ENCODE results near the gene ZNF841.

- TF ChIP-seq JUN (CRISPR knock-in tag; IDR thresholded peaks at IDR 0.05) (no peak), ZHX2 (IDR thresholded peaks at IDR 0.05; ENCODE audit: low read depth) (no peak), ZHX2 (CRISPR knock-in tag; IDR thresholded peaks at IDR 0.05; ENCODE audit: borderline replicate concordance) (no peak), NR2F1 (CRISPR knock-in tag; IDR thresholded peaks at IDR 0.05) (no peak), ZSCAN29 (CRISPR knock-in tag; conservative IDR thresholded peaks at IDR 0.05) (no peak), ZBTB7A (CRISPR knock-in tag; IDR thresholded peaks at IDR 0.05) (no peak), POLR2AphosphoS5 (IDR thresholded peaks at IDR 0.05; ENCODE audit: low read depth, low read length) (no peak), RAD21 (CRISPR knock-in tag; IDR thresholded peaks at IDR 0.05) (no peak), ZBTB40 (IDR thresholded peaks at IDR 0.05) (no peak), ZBTB40 (CRISPR knock-in tag; IDR thresholded peaks at IDR 0.05) (no peak), POLR2A (IDR thresholded peaks at IDR 0.05; ENCODE audit: insufficient read depth in 1 of 2, low read depth in 2 of 2, low read length in 2 of 2) (no peak)
- TF ChIP-seq, protein P1, sequence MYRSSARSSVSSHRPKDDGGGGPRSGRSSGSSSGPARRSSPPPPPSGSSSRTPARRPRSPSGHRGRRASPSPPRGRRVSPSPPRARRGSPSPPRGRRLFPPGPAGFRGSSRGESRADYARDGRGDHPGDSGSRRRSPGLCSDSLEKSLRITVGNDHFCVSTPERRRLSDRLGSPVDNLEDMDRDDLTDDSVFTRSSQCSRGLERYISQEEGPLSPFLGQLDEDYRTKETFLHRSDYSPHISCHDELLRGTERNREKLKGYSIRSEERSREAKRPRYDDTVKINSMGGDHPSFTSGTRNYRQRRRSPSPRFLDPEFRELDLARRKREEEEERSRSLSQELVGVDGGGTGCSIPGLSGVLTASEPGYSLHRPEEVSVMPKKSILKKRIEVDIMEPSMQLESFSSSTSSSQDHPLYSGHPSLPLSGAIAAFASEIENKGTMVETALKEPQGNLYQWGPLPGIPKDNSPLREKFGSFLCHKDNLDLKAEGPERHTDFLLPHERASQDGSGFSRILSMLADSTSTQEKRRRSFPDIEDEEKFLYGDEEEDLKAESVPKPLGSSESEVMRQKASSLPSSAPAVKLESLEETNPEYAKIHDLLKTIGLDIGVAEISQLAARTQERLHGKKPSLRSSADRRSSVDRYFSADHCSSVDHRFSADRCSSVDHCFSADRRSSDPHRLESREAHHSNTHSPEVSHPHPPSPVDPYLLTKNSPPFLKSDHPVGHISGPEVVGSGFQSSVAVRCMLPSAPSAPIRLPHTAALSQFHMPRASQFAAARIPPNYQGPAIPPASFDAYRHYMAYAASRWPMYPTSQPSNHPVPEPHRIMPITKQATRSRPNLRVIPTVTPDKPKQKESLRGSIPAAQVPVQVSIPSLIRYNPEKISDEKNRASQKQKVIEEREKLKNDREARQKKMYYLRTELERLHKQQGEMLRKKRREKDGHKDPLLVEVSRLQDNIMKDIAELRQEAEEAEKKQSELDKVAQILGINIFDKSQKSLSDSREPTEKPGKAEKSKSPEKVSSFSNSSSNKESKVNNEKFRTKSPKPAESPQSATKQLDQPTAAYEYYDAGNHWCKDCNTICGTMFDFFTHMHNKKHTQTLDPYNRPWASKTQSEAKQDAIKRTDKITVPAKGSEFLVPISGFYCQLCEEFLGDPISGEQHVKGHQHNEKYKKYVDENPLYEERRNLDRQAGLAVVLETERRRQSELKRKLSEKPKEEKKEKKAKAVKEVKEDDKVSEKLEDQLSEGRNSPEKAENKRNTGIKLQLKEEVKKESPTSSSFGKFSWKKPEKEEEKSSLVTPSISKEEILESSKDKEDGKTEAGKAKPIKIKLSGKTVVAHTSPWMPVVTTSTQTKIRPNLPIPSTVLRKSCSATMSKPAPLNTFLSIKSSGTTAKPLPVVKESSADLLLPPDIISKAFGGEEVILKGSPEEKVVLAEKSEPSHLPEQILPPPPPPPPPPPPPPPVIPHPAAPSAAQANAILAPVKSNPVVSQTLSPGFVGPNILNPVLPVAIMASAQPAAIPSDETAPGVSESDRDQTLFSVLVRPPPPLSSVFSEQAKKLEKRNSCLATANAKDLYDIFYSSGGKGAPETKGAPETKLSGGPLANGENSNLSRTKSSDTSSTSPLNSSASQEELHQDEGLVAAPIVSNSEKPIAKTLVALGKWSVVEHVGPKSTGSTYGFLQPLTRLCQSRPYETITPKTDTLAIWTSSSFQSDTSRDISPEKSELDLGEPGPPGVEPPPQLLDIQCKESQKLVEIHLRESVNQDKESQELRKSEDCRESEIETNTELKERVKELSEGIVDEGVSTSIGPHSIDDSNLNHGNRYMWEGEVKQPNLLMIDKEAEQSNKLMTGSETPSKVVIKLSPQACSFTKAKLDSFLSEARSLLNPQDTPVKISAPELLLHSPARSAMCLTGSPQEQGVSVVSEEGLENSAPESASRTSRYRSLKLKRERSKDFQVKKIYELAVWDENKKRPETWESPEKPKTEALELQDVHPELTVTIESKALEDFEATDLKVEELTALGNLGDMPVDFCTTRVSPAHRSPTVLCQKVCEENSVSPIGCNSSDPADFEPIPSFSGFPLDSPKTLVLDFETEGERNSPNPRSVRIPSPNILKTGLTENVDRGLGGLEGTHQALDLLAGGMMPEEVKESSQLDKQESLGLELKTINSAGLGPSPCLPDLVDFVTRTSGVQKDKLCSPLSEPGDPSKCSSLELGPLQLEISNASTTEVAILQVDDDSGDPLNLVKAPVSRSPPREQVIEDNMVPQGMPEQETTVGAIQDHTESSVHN (CRISPR knock-in tag; IDR thresholded peaks at IDR 0.05): no peak
These were observed 6.4 kb upstream of the ZNF841 start for GRCh38 chr19:52101866-52102562.

All from HepG2 (cell line).